ENCODE results near the gene DCUN1D5.

DNA sequence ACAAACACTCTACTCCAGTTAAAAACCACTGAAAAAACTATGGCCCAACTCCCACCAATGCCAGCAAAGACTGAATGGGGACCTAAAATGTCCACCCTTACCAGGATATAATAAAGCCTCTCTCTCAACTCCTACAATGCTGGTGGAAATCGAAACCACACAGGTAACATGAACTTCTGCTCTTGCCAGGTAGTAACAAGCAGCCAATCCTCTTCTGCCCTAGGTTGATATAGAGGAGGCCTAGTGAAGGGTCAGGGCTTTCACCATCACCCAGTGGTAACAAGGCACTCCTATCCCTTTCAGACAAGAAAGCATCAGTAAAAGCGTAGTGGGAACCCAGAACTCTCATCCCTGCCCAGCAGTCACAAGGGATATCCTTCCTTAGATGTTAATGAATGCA is 22.6 kb downstream of the DCUN1D5 start:
- TF ChIP-seq CTCF (IDR thresholded peaks at IDR 0.05; ENCODE audit: poor library complexity, severe bottlenecking) (no peak), EZH2 (IDR thresholded peaks at IDR 0.05; ENCODE audit: borderline replicate concordance, insufficient read depth, low read length, poor library complexity, severe bottlenecking) (no peak), MXI1 (conservative IDR thresholded peaks at IDR 0.05; ENCODE audit: poor library complexity, severe bottlenecking) (no peak), EP300 (conservative IDR thresholded peaks at IDR 0.05; ENCODE audit: poor library complexity, severe bottlenecking) (no peak)
